Mucosa of descending colon (tissue), 3 donors: ENCODE results near the gene POMGNT1. TPM values are rescaled to one million over a fixed set of nuclear protein-coding genes. Genes with fewer than 3 reads are reported as not detected.

Experiments used
- ATAC-seq: fragments of 200-7000 bp; cut with Tn5 transposase; one replicate; pipeline ENCODE4 v1.9.1; 2020; ENCODE audit warnings: mild to moderate bottlenecking, moderate library complexity
- DNase-seq, 3 donors: peaks; one replicate each; pipeline ENCODE4 v3.0.0-alpha.2; 2020
- H3K36me3 ChIP-seq: fragments of 200-600 bp; one replicate; pipeline ENCODE4 v1.8.0; 2021; ENCODE audit warnings: low read depth, mild to moderate bottlenecking
- H3K4me1 ChIP-seq: fragments of 200-600 bp; one replicate; pipeline ENCODE4 v1.8.0; 2021; ENCODE audit warnings: low read depth, mild to moderate bottlenecking
- H3K4me3 ChIP-seq: fragments of 200-600 bp; one replicate; pipeline ENCODE4 v1.8.0; 2021; ENCODE audit warnings: mild to moderate bottlenecking
- H3K9me3 ChIP-seq: fragments of 200-600 bp; one replicate; pipeline ENCODE4 v1.8.0; 2021; ENCODE audit warnings: mild to moderate bottlenecking
- CTCF ChIP-seq: fragments of 200-600 bp; IDR thresholded peaks from one replicate; pipeline ENCODE4 v1.8.0; 2022; ENCODE audit warnings: antibody characterized with exemption, mild to moderate bottlenecking
- intact Hi-C, 2 donors: fragments of 100-400 bp; cut with DNase I in 1 of 2; cut with micrococcal nuclease in 1 of 2; formaldehyde crosslinking; loops; one replicate each; pipeline versions ENCODE4 v1.11.0 to v1.11.1; 2022; cut with DNase I, micrococcal nuclease
- total RNA-seq, 3 donors: library from RNA; stranded (reverse); fragmentation: NEBNext Ultra II Directional in 2 of 3; extraction: Animal tissue kit (Norgen Biotek cat#: 25700) in 2 of 3; gene quantifications; one replicate each; pipeline versions ENCODE4 v1.2.1 to v1.2.4, GENCODE V29; 2021 to 2023
- donor health status: DM: no; HTN: no; CAD: no; lungs with moderate emphysema.
- donor health status: DM: no; HTN: no; CAD: no.
- donor health status: DM: no; HTN: yes; CAD: no.

POMGNT1 gene
- total RNA-seq, 3 donors from 2014 or later = 23.8 to 39.0 (median 38.4) TPM

- no peaks in the 10 kb centered on the region for H3K36me3 ChIP-seq
- peaks cover 37% of the 10 kb centered on the region for H3K4me1 ChIP-seq
- no peak for TF ChIP-seq CTCF
- ATAC-seq (peak; percentile 53), DNase-seq (peak; percentile 77 to 92 (median 83))
- H3K9me3 ChIP-seq = no peaks in the 10 kb centered on the region
- intact Hi-C loops = loop anchor here in 1 of 2 donors (5.0 kb wide), 1 partner anchor 146 kb away; no protein-coding TSS in a partner anchor
- H3K4me3 ChIP-seq = no peak overlapping the region
Observed at GRCh38 chr1:46183079-46183847, 15.0 kb downstream of the POMGNT1 start.

GRCh38 chr1:46181343-46182260 is 16.6 kb downstream of the POMGNT1 start:
- intact Hi-C loops = loop anchor here in 1 of 2 donors (5.0 kb wide), 1 partner anchor 144 kb away; no protein-coding TSS in a partner anchor
- H3K36me3 ChIP-seq = no peaks in the 10 kb centered on the region
- H3K4me1 ChIP-seq = peaks cover 25% of the 10 kb centered on the region
- peak; percentile 46 for ATAC-seq
- peak in 2 of 3 donors; percentile 51 to 67 for DNase-seq
- no peaks in the 10 kb centered on the region for H3K9me3 ChIP-seq
- no peak for TF ChIP-seq CTCF
- H3K4me3 ChIP-seq = peak overlapping the region; percentile 17

GRCh38 chr1:46180082-46180616 is 18.1 kb downstream of the POMGNT1 start:
- intact Hi-C loops = loop anchor here in 1 of 2 donors (5.0 kb wide), 1 partner anchor 143 kb away; no protein-coding TSS in a partner anchor
- peak overlapping the region; percentile 17 for H3K4me3 ChIP-seq

GRCh38 chr1:46179138-46180081 is 18.8 kb downstream of the POMGNT1 start:
- Histone ChIP-seq H3K9me3 (no peaks in the 10 kb centered on the region), H3K4me1 (peaks cover 7% of the 10 kb centered on the region), H3K4me3 (no peak overlapping the region), H3K36me3 (no peaks in the 10 kb centered on the region)
- intact Hi-C loops = loop anchor here (2.0 to 5.0 kb wide), 2 partner anchors 142 to 143 kb away; no protein-coding TSS in a partner anchor
- ATAC-seq = peak; percentile 65
- DNase-seq = peak in 2 of 3 donors; percentile 75 to 96
- TF ChIP-seq CTCF = peak; percentile 69

More at GRCh38 chr1:46180082-46180616, 18.1 kb downstream of the POMGNT1 start:
- Histone ChIP-seq H3K4me1 (peaks cover 14% of the 10 kb centered on the region), H3K36me3 (no peaks in the 10 kb centered on the region), H3K9me3 (no peaks in the 10 kb centered on the region)
- ATAC-seq (peak; percentile 75), DNase-seq (peak; percentile 92 to 95 (median 93))
- peak; percentile 44 for TF ChIP-seq CTCF
